B cell (primary cell): Measurements from ENCODE around the gene AMDHD2.

Experiments
- CTCF ChIP-seq: fragments of 200-600 bp; IDR thresholded peaks from one replicate; pipeline ENCODE4 v1.8.0; 2022; ENCODE audit warnings: antibody characterized with exemption, mild to moderate bottlenecking
- EZH2 ChIP-seq: IDR thresholded peaks from 2 replicates; pipeline ENCODE4 v1.6.1; 2012; ENCODE audit warnings: borderline replicate concordance, low read depth, mild to moderate bottlenecking, moderate library complexity, low read length; ENCODE audit not compliant: insufficient read depth, poor library complexity, severe bottlenecking

- no peak for TF ChIP-seq CTCF
- TF ChIP-seq EZH2, result no peak
Observed at GRCh38 chr16:2476345-2476720, 43.8 kb upstream of the AMDHD2 start.
